HL-60/S4 treated with phorbol 12-myristate 13-acetate at 8.2 ng/mL for 4 days and 3 days (cell line): ENCODE measurements around the gene DPYSL4.

Source experiments
- in situ Hi-C: fragments of 300-500 bp; cut with MboI; formaldehyde crosslinking; loops from 2 replicates; pipeline ENCODE4 v1.15.0; 2022; ENCODE audit warnings: low sequenced_read_pairs

The DPYSL4 gene

DNA sequence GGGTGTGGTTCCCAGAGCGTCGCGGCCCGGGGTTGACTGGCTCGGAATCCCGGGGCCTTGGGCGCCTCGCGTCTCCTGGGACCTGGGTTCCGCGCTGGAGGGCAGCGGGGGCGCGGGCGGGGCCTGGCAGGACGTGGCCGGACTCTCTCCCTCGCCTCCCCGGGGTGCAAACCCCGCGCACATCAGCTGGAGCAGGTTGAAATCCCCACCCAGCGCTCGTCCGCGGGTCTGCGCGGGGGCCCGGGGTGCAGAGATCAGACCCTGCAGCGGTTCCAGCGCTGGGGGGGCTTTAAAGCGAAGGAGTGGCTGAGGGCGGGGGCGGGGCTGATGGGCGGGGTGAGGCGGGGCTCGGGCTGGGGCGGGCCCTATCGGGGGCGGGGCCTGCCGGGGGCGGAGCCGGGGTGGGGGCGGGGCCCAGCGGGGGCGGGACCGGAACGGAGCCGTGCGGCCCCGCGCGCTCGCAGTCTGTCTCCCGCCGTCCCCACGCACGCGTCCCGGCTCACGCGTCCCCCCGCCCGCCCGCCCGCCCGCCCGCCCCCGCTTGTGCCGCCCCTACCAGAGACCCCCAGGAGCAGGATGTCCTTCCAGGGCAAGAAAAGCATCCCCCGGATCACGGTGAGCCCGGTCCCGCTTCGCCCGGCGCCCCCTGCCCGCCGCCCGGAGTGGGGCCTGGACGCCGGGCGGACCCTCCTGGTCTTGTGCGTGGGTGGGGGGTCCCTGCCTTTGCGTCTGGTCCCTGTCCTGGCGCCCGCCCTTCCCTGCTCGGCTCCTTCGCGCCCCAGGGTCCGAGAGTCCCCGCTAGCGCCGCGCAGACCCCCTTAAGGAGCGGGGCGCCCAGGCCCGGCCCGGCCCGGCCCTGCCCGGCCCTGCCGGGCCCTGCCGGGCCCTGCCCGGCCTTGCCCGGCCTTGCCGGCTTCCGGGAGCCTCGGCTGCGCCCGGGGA is at the start of gene DPYSL4:
TSS of gene DPYSL4 (plus strand) at position 461 of the 942 bp plus-strand sequence. CDS start at position 577, 116 bp downstream.
- in situ Hi-C loops = no loop called here

DNA sequence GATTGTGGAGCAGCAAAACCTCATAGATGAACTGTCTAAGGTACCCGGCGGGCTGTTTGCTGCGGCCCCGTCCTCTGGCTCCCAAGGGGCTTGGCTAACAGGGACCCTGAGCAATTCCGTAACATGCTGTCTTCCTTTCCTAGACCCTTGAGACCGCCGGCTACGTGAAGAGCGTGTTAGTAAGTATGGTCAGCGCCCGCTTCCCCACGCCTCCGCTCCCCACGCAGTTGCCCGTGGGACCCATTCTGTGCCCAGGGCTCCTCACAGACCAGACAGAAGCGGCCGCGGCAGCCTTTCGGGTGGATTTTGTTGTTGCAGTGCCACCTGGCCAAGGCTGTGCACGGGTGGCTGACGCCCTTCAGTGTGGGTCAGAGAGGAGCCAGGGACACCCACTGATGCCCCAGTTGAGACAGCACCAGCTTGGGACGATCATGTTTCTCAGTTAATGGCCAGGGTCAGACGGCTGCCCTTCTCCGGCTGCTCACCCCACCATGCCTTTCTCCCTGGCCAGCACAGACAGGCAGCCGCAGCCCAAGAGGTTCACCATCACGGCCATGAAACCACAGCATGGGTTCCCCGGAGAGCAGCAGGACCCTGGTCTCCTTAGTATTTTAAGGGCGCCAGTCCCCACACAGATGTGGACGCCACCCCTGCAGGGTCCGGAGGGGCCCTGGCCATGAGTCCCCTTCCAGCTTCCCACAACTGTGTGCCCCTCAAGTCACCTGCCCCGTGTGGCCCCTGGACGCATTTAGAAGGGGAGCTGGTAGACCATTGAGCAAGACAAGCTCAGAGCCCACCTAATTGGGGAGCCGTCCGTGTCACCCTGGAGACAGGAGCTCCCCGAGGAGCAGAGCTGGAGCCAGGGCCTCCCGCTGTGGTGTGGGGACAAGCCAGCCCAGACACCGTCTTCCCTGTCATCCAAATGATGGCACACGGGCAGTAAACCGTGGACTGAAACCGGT is 49.4 kb upstream of the DPYSL4 start:
- in situ Hi-C loops = no loop called here

DNA sequence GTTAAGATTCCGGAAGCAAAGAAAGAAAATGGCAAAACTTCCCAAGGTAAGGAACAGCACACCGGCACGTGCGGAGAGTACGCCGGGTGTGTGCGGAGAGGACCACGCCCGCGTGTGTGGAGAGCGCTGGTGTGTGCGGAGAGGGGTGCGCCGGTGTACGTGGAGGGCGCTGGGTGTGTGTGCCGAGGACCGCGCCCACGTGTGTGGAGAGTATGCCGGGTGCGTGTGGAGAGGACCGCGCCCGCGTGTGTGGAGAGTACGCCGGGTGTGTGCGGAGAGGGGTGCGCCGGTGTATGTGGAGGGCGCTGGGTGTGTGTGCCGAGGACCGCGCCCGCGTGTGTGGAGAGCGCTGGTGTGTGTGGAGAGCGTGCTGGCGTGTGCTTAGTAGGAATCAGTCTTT is 48.6 kb upstream of the DPYSL4 start:
- in situ Hi-C loops = no loop called here

DNA sequence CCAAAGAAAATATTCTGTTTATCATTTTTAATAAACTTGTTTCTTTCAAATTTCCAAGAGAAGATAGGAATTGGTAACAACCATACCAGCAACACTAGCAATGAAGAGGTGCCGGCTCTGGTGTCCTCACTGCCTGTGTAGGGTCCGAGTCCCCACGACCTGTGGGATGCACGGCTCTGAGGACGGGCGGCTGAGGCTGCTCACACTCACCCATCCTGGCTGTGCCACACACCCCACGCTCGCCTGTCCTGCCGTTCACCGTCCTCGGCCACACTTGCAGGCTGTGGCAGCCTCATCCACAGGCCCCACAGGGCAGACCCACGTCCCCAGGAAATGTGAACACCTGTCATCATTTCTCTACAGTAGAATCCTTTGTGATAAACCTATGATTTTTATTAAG is 48.2 kb upstream of the DPYSL4 start:
- in situ Hi-C loops = no loop called here

GRCh38 chr10:132139526-132139925 is 47.2 kb upstream of the DPYSL4 start:
- in situ Hi-C loops = no loop called here

- in situ Hi-C loops = no loop called here
Measured at GRCh38 chr10:132140167-132140925, 46.4 kb upstream of the DPYSL4 start.

DNA sequence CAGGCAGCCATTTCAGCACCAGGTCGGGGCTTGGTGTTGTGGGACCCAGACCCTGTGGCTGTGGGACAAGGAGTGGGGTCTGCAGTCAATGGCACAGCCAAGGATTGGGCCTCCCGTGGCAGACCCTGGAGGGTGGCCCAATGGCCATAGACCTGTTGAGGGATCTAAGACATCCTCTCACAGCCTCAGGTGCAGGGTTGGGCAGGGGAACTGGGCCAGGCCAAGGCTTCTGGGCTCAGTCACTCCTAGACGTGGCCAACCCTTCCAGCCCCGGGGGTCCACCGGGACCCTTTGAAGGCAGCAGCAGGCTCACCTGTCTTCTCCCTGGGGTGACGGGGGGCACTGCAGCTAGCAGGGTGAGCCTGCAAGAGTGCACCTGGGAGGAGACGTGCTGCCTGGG is 45.7 kb upstream of the DPYSL4 start:
- in situ Hi-C loops = no loop called here

DNA sequence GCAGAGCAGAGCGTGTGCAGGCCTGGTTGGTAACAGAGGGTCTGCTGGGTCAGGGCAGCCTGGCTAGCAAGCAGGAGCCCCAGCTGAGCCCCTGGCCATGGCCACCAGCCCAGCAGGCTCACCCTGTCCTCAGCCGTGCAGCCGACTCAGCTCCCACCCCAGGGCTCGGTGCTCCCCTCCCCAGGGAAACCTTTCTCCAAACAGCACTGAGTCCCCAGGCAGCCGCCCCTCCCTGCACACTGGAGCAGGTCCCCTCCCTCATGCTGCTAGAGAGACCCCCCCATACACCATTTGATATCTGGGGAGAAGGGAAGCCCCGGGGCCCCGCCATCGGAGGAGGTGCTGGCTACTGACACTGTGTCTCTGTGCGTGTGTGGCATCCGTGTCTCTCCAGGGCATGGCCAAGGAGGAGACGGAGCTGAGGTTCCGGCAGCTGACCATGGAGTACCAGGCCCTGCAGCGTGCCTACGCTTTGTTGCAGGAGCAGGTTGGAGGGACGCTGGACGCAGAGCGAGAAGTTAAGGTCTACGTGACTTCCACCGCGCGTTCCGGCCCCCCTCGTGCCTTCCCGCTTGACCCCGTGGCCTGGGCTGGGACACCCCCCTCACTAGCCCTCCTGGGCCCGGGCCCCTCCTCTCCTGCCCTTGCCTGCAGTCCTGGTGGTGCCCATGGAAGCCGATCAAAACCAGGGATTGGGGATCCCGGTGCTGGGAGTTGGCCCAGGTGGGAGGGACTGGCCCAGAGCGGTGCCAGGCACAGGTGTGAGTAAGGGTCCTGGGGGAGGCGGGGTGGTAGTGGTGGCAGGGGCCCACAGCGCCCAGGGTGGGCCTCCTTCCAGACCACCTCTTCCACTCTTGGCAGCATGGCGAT is 45.0 kb upstream of the DPYSL4 start:
- in situ Hi-C loops = no loop called here

DNA sequence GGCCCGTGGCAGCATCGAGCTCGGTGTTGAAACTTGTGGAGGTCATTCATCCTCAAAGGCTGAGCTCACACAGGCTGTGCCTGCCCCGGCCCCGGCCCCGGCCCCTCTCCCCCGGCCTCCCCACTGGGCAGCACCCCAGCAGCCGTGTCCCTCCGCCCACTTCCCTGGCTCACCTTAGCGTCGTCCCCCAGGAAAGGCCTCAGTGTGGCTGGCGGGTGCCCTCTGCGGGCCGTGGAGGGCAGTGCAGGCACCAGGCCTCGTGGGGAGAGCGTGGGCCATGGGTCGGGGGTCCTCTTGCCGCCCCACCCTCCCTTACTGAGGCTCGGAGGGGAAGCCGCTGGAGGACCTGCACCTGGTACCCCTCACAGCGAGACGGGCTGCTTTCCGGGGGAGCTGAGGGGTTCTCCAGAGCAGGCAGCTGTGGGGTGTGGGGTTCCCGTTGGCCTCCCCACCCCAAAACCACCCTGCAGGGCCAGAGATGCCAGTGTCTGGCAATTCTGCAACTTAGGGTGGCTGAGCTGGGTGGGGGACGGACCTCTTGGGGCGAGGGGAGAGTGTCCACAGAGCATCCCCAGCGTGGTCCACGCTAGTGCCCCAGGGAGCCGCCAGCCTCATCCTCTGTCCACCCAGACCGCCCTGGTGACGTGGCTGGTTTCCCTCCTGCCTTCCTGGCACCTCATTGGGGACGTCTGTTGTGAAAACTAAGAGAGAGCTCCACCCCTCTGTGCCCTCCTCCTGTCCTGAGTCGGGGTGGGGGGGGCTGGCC is 44.2 kb upstream of the DPYSL4 start:
- in situ Hi-C loops = no loop called here

DNA sequence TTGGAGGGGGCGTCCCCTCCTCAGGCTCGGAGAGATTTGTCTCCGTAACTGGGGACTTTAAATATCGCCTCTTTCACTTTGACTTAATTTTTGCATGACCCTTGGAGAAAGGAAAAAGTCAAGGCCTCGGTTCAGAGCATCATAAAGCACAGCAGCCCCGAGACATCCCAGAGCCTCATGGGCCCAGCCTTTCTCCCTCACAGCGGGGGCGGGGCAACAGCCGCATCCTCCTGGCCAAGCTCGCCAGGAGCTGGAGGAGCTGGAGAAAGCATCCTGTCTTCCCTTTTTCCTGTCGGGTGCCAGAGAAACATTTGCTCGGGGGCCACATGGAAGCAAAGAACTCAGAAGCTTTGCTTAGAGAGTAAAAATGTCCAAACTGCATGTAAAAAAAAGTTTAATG is 43.6 kb upstream of the DPYSL4 start:
- in situ Hi-C loops = no loop called here

DNA sequence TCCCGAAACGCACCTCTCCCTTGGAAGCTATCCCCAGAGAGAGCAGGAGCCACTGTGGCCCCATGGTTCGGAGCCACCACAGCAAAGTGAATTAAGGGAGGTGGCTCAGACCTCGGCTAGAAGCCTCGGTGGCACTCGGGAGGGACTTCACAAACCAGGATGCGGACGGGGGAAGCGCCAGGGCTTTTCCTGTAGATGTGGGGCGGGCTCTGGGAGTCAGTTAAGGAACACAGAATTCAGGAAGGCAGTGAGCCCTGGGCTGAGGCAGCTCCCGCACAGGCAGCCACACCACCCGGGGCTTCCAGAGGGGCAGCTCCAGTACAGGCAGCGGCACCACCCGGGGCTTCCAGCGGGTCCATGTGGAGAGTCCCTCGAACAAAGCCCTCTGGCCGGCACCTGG is 42.7 kb upstream of the DPYSL4 start:
- in situ Hi-C loops = no loop called here

GRCh38 chr10:132145002-132145401 is 41.7 kb upstream of the DPYSL4 start:
- in situ Hi-C loops = no loop called here

GRCh38 chr10:132145521-132146185 is 41.1 kb upstream of the DPYSL4 start:
- in situ Hi-C loops = no loop called here

- in situ Hi-C loops = no loop called here
Measured at GRCh38 chr10:132146271-132146671, 40.5 kb upstream of the DPYSL4 start.

GRCh38 chr10:132146941-132147915 is 39.5 kb upstream of the DPYSL4 start:
- in situ Hi-C loops = no loop called here

GRCh38 chr10:132148261-132149251 is 38.2 kb upstream of the DPYSL4 start:
- in situ Hi-C loops = no loop called here
